AG09319 (cell line): ENCODE measurements around the gene DENND5A.

Experiments
- DNase-seq: peaks from one replicate; pipeline ENCODE4 v3.0.0-alpha.2; 2010; ENCODE audit warnings: low read depth; ENCODE audit errors: extremely low read depth
- TF ChIP-seq, protein P1 (sequence below): IDR thresholded peaks from 2 replicates; pipeline ENCODE4 v1.5.1; 2011; ENCODE audit warnings: low read depth, mild to moderate bottlenecking, inconsistent platforms, low read length, moderate library complexity

DENND5A gene

DNA sequence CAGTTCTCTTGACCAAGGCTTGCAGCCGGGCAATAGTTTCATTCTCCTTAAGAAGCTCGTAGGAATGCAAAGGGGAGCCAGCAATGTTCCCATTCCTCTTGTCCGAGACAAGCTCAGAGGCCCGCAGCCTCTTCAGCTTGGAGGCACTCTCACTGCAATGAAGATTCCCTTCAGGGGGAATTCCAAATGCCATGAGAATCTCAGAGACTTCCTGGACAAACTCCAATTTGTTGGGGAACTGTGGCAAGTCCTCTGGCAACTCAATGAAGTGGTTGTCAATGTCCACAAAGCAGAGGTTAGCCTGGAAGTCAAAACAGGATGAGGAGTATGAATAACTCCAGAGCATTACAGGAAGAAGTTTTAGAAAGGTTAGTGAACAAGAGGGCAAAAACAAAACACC lies 84.4 kb downstream of the DENND5A start:
- peak; percentile 19 for DNase-seq
- TF ChIP-seq, protein P1, sequence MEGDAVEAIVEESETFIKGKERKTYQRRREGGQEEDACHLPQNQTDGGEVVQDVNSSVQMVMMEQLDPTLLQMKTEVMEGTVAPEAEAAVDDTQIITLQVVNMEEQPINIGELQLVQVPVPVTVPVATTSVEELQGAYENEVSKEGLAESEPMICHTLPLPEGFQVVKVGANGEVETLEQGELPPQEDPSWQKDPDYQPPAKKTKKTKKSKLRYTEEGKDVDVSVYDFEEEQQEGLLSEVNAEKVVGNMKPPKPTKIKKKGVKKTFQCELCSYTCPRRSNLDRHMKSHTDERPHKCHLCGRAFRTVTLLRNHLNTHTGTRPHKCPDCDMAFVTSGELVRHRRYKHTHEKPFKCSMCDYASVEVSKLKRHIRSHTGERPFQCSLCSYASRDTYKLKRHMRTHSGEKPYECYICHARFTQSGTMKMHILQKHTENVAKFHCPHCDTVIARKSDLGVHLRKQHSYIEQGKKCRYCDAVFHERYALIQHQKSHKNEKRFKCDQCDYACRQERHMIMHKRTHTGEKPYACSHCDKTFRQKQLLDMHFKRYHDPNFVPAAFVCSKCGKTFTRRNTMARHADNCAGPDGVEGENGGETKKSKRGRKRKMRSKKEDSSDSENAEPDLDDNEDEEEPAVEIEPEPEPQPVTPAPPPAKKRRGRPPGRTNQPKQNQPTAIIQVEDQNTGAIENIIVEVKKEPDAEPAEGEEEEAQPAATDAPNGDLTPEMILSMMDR, result no peak

DNA sequence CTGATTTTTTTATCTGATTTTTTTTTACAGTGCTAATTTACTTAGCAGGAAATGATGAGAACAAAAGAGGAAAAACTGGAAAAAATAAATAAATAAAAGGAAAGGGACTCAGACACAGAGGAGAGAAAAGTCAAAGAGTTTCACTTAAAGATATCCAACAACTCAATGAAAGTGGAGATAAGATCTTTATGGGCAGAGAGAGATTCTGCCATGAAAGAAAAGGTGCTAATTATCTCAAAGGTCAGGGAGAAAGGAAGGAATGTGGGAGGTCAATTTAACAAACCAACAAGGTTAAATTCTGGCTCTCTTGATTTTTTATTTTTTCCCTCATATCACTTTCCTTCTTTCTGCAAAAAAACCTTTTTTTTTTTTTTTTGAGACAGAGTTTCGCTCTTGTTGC lies 86.0 kb downstream of the DENND5A start:
- TF ChIP-seq, protein P1, result no peak
- DNase-seq, result no peak

DNA sequence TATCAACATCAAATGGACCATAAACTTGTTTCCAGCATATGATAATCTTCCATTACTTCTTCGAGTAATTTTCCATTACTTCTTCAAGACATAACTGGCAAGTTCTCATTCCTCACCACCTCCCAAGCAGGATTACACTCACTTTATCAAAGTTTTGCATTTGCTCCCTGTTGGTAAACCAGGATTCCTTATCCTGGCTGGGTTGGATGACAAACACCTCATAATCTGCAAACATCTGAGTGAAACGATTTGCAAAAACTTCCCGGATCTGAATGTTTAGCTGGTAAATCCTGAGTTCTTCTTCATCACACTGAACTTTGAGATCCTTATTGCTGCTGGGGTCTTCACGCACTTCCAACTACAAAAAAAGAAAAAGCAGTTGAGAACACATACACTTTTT lies 86.4 kb downstream of the DENND5A start:
- DNase-seq, result no peak
- TF ChIP-seq, protein P1, result no peak

DNA sequence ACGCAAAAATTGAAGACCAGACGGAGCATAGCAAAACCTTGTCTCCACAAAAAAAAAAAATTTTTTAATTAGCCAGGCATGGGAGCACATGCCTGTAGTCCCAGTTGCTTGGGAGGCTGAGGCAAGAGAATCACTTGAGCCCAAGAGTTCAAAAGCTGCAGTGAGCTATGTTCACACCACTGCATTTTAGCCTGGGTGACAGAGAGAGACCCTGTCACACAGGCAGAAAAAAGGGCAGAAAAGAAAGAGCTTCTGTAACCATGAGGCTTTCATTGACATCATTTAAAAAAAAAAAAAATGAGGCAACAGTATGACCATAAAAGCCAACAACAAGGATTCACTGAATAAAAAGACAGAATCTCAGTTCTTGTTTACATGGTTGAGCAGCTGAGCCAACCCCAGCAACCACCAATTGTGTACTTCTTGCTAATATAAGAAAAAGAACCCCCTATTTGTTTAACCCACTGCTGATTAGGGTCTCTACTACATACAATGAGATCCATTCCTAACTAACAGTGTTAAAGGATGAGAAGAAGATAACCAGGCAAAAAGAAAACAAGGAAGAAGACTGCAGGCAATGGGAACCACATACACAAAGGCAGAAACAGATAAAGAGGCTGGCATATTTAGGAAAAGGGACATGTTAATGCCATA lies 87.6 kb downstream of the DENND5A start:
- no peak for DNase-seq
- TF ChIP-seq, protein P1, result no peak

DNA sequence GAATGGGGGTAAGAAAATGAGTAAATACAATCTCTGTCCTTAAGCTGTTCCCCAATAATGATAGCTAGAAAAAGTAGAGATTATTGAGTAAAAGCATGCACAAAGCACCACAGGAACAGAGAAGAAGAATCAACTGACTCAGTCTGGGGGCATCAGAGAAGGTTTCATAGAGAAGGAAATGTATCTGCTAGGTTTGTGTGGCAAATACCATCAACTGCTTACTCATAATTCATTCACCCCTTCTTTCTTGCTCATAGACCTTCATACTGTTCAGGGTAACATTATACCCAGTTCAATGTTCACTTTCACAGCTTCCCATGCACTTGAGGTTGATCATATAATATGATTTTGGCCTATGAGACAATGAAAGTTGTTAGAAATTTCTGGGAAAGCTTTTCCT lies 88.6 kb downstream of the DENND5A start:
- TF ChIP-seq, protein P1, result no peak
- DNase-seq, result no peak

DNA sequence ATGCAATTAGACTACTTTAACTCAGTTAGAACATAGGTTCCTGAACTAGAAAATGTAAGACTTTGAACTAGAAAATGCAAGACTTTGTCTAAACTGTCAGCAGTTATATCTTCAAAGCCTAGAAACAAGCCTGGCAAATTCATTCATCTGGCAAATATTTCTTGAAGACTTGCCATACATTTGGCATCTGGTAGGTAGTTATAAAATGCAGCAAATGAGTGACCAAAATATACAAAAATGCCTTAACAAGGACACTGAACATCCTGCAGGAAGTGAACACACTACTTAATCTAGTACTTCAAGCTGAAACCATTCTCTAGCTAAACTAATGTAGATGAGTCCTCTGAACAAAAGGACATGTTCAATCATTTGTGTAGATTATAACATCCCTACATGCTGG lies 89.0 kb downstream of the DENND5A start:
- DNase-seq, result no peak
- TF ChIP-seq, protein P1, result no peak

DNA sequence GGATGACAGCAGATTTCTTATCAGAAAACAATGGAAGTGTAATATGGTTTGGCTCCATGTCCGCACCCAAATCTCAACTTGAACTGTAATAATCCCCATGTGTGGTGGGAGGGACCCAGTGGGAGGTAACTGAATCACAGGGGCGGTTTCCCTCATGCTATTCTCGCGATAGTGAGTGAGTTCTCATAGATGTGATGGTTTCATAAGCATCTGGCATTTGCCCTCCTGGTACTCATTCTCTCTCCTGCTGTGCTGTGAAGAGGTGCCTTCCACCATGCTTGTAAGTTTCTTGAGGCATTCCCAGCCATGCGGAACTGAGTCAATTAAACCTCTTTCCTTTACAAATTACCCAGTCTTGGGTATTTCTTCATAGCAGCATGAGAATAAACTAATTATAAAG lies 92.8 kb downstream of the DENND5A start:
- TF ChIP-seq, protein P1, result no peak
- DNase-seq, result no peak
